Nephron (organoid): ENCODE results near the gene LOXHD1.

Experiments
- H3K27ac Mint-ChIP-seq, 3 experiments: 2 replicates each; pipeline ENCODE4 v1.8.0; 2020; ENCODE audit warnings: mixed read lengths in 3 of 3, mild to moderate bottlenecking in 2 of 3, moderate library complexity in 1 of 3
- H3K27me3 Mint-ChIP-seq: 2 replicates; pipeline ENCODE4 v1.8.0; 2021; ENCODE audit warnings: low read depth, mild to moderate bottlenecking, moderate library complexity, mixed read lengths
- H3K36me3 Mint-ChIP-seq: 2 replicates; pipeline ENCODE4 v1.8.0; 2020; ENCODE audit warnings: low read depth, mixed read lengths
- H3K4me1 Mint-ChIP-seq: 2 replicates; pipeline ENCODE4 v1.8.0; 2020; ENCODE audit warnings: mixed read lengths
- H3K4me3 Mint-ChIP-seq, 3 experiments: 2 replicates each; pipeline ENCODE4 v1.8.0; 2020; ENCODE audit warnings: mild to moderate bottlenecking in 3 of 3, mixed read lengths in 3 of 3, moderate library complexity in 2 of 3
- H3K9me3 Mint-ChIP-seq: 2 replicates; pipeline ENCODE4 v1.8.0; 2020; ENCODE audit warnings: mixed read lengths
- CTCF ChIP-seq, 3 experiments: fragments of 200-600 bp; sonication (generic); IDR thresholded peaks; one replicate each; pipeline ENCODE4 v1.5.0; 2021; ENCODE audit warnings: antibody characterized with exemption in 3 of 3; ENCODE audit not compliant: unreplicated experiment in 3 of 3

Gene LOXHD1

GRCh38 chr18:46439037-46439436 is 218.0 kb downstream of the LOXHD1 start:
- TF ChIP-seq CTCF (IDR thresholded peaks at IDR 0.05; ENCODE audit: unreplicated experiment in 3 of 3) = no peak
- no peaks in the 10 kb centered on the region for H3K27me3 Mint-ChIP-seq
- H3K36me3 Mint-ChIP-seq = peaks cover 39% of the 10 kb centered on the region
- no peak overlapping the region for H3K4me3 Mint-ChIP-seq
- H3K27ac Mint-ChIP-seq = no peak overlapping the region
- no peaks in the 10 kb centered on the region for H3K4me1 Mint-ChIP-seq
- H3K9me3 Mint-ChIP-seq = peaks cover 2% of the 10 kb centered on the region

DNA sequence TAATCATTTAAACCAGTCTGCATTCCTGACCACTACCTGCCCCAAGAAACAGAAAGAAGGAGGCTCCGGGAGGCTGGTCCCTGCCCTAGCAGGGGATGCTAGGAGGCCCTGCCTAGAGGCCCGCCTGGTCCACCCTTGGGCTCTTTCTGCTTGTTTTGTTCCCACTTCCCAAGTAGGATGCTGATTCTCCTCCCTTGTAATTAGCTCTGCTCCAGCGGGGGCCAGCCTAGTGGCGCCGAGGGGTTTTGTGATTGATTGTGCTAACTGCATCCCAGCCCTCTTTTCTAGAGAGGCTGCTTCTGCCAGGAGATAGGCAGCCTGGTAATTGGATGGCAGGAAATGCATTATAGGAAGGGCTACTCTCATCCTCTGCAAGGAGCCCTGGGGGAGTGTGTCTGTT is 220.0 kb downstream of the LOXHD1 start:
- no peak overlapping the region for H3K27ac Mint-ChIP-seq
- H3K9me3 Mint-ChIP-seq = no peaks in the 10 kb centered on the region

GRCh38 chr18:46436621-46437020 is 220.4 kb downstream of the LOXHD1 start:
- Mint-ChIP-seq H3K4me1 (peaks cover 5% of the 10 kb centered on the region), H3K36me3 (peaks cover 24% of the 10 kb centered on the region), H3K4me3 (no peak overlapping the region), H3K27me3 (no peaks in the 10 kb centered on the region), H3K9me3 (no peaks in the 10 kb centered on the region), H3K27ac (no peak overlapping the region)
- TF ChIP-seq CTCF (IDR thresholded peaks at IDR 0.05; ENCODE audit: unreplicated experiment in 3 of 3) = no peak

More for the DNA sequence above, 220.0 kb downstream of the LOXHD1 start:
- H3K36me3 Mint-ChIP-seq = peaks cover 25% of the 10 kb centered on the region
- peaks cover under 1% of the 10 kb centered on the region for H3K4me1 Mint-ChIP-seq
- H3K4me3 Mint-ChIP-seq = no peak overlapping the region
- no peaks in the 10 kb centered on the region for H3K27me3 Mint-ChIP-seq
- TF ChIP-seq CTCF (IDR thresholded peaks at IDR 0.05; ENCODE audit: unreplicated experiment in 3 of 3) = no peak

GRCh38 chr18:46435031-46435430 is 222.0 kb downstream of the LOXHD1 start:
- peaks cover 17% of the 10 kb centered on the region for H3K36me3 Mint-ChIP-seq
- H3K9me3 Mint-ChIP-seq = no peaks in the 10 kb centered on the region
- TF ChIP-seq CTCF (IDR thresholded peaks at IDR 0.05; ENCODE audit: unreplicated experiment in 3 of 3) = no peak
- H3K4me3 Mint-ChIP-seq = no peak overlapping the region
- H3K4me1 Mint-ChIP-seq = peaks cover 18% of the 10 kb centered on the region
- no peaks in the 10 kb centered on the region for H3K27me3 Mint-ChIP-seq
- no peak overlapping the region for H3K27ac Mint-ChIP-seq

- Mint-ChIP-seq H3K27ac (no peak overlapping the region), H3K4me1 (peaks cover 22% of the 10 kb centered on the region), H3K4me3 (no peak overlapping the region), H3K9me3 (no peaks in the 10 kb centered on the region), H3K36me3 (peaks cover 15% of the 10 kb centered on the region), H3K27me3 (no peaks in the 10 kb centered on the region)
- TF ChIP-seq CTCF (IDR thresholded peaks at IDR 0.05; ENCODE audit: unreplicated experiment in 3 of 3) = no peak
Observed at GRCh38 chr18:46434629-46435028, 222.4 kb downstream of the LOXHD1 start.

GRCh38 chr18:46433121-46433826 is 223.7 kb downstream of the LOXHD1 start:
- TF ChIP-seq CTCF (IDR thresholded peaks at IDR 0.05; ENCODE audit: unreplicated experiment in 3 of 3) = no peak
- no peak overlapping the region for H3K27ac Mint-ChIP-seq
- H3K9me3 Mint-ChIP-seq = no peaks in the 10 kb centered on the region
- H3K27me3 Mint-ChIP-seq = no peaks in the 10 kb centered on the region
- peaks cover 27% of the 10 kb centered on the region for H3K4me1 Mint-ChIP-seq
- peaks cover 15% of the 10 kb centered on the region for H3K36me3 Mint-ChIP-seq
- H3K4me3 Mint-ChIP-seq = no peak overlapping the region
